Measurements from ENCODE around the gene SLC9A5.

GRCh38 chr16:67240506-67240905, 8.3 kb upstream of the SLC9A5 start:
- TF ChIP-seq CTCF (optimal IDR thresholded peaks at IDR 0.05 in 1 of 3, IDR thresholded peaks at IDR 0.05 in 1 of 3, conservative IDR thresholded peaks at IDR 0.05 in 1 of 3; ENCODE audit: extremely low read depth in 1 of 3, insufficient read depth in 2 of 3, low read length in 3 of 3) (peak in 1 of 3 experiments; percentile 48), EZH2 (IDR thresholded peaks at IDR 0.05; ENCODE audit: low read length) (no peak)
